Dendritic cell treated with granulocyte-macrophage colony-stimulating factor and Interleukin-4, amounts not matched to agents 40 ng/mL and 50 ng/mL, for 4 days (primary cell): Measurements from ENCODE around the gene TFF3.
A peak's percentile ranks its signal among the peaks of the same experiment; 100 is the strongest.

Source experiments
- H3K27ac Mint-ChIP-seq: one replicate; pipeline ENCODE4 v1.8.0; 2022; ENCODE audit warnings: mild to moderate bottlenecking, mixed read lengths
- H3K27me3 Mint-ChIP-seq: one replicate; pipeline ENCODE4 v1.8.0; 2022; ENCODE audit warnings: mild to moderate bottlenecking, mixed read lengths
- H3K36me3 Mint-ChIP-seq: one replicate; pipeline ENCODE4 v1.8.0; 2022; ENCODE audit warnings: low read depth, mixed read lengths
- H3K4me1 Mint-ChIP-seq: one replicate; pipeline ENCODE4 v1.8.0; 2022; ENCODE audit warnings: low read depth, mixed read lengths
- H3K4me3 Mint-ChIP-seq: one replicate; pipeline ENCODE4 v1.8.0; 2022; ENCODE audit warnings: mild to moderate bottlenecking, moderate library complexity, mixed read lengths
- H3K9me3 Mint-ChIP-seq: one replicate; pipeline ENCODE4 v1.8.0; 2022; ENCODE audit warnings: mixed read lengths
- intact Hi-C: fragments of 100-400 bp; cut with micrococcal nuclease; formaldehyde crosslinking; loops from one replicate; pipeline ENCODE4 v1.15.0; 2022

TFF3 gene

GRCh38 chr21:42309753-42310213 lies 5.4 kb downstream of the TFF3 start:
- peak overlapping the region; percentile 82 for H3K27ac Mint-ChIP-seq
- H3K4me3 Mint-ChIP-seq: no peak overlapping the region
- H3K36me3 Mint-ChIP-seq: no peaks in the 10 kb centered on the region
- intact Hi-C loops: no loop called here
- H3K27me3 Mint-ChIP-seq: peaks cover 21% of the 10 kb centered on the region
- no peaks in the 10 kb centered on the region for H3K9me3 Mint-ChIP-seq
- H3K4me1 Mint-ChIP-seq: peaks cover 54% of the 10 kb centered on the region

- H3K27me3 Mint-ChIP-seq: peaks cover 27% of the 10 kb centered on the region
- no peaks in the 10 kb centered on the region for H3K9me3 Mint-ChIP-seq
- intact Hi-C loops: no loop called here
- H3K4me1 Mint-ChIP-seq: peaks cover 60% of the 10 kb centered on the region
- no peaks in the 10 kb centered on the region for H3K36me3 Mint-ChIP-seq
- H3K27ac Mint-ChIP-seq: peak overlapping the region; percentile 82
- H3K4me3 Mint-ChIP-seq: peak overlapping the region; percentile 26
Observed at GRCh38 chr21:42308914-42309752, 6.1 kb downstream of the TFF3 start.

DNA sequence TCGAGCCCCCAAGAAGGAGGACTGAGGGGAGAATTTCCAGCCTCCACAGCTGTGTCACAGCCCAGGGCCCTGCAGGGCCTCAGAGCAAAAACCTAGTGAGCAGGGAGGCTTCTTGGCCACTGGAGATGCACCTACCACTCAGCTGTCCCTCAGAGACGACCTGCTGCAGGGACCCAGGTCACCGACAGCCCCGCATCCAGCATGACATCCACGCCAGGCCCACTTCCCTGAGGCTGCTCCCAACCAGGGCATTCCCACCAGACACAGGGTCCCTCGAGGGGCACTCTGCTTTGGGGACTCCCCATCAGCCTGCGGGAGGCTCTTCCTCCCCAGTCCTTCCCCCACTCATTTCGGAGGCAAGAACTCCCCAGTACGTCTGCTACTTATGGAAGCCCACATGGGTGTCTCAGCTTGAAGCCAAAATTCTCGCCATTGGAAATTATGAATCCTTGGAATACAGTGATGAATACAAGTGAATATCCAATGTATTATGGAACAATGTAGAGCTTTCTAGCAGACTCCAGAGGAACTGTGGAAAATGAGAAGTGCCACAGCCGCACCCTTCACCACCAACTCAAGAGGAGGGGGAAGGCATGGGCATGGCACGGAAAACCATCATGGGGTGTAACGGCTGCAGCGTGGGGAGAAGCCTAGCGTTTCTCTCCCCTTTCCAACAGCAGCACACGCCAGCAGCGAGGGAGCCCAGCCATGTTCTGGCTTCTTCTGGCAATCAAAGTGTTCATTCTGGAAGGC lies 6.9 kb downstream of the TFF3 start:
- H3K36me3 Mint-ChIP-seq: no peaks in the 10 kb centered on the region
- H3K4me3 Mint-ChIP-seq: peak overlapping the region; percentile 37
- no peaks in the 10 kb centered on the region for H3K9me3 Mint-ChIP-seq
- intact Hi-C loops: no loop called here
- peaks cover 63% of the 10 kb centered on the region for H3K4me1 Mint-ChIP-seq
- H3K27ac Mint-ChIP-seq: peak overlapping the region; percentile 82
- H3K27me3 Mint-ChIP-seq: peaks cover 28% of the 10 kb centered on the region

DNA sequence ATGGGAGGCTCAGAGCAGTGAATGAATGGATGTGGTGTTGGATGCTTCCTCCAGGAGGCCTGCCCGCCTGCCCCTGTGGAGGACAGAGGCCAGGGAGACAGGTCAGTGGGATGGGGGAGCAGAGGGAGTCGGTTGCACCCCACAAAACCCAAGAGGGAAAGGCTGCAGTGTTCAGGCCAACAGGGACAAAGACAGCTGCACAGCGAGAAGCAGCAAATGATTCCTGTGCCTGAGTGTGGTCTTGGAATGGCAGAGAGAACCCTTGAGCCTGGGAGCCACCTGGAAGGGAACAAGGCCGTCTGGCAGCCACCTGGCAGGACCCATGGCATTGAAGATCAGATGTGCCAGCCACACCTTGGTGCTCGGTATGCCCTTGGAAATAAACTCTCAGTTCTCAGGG lies 8.1 kb downstream of the TFF3 start:
- H3K27me3 Mint-ChIP-seq: peaks cover 26% of the 10 kb centered on the region
- no peak overlapping the region for H3K4me3 Mint-ChIP-seq
- H3K4me1 Mint-ChIP-seq: peaks cover 72% of the 10 kb centered on the region
- intact Hi-C loops: no loop called here
- H3K9me3 Mint-ChIP-seq: no peaks in the 10 kb centered on the region
- peak overlapping the region; percentile 28 for H3K27ac Mint-ChIP-seq
- no peaks in the 10 kb centered on the region for H3K36me3 Mint-ChIP-seq

DNA sequence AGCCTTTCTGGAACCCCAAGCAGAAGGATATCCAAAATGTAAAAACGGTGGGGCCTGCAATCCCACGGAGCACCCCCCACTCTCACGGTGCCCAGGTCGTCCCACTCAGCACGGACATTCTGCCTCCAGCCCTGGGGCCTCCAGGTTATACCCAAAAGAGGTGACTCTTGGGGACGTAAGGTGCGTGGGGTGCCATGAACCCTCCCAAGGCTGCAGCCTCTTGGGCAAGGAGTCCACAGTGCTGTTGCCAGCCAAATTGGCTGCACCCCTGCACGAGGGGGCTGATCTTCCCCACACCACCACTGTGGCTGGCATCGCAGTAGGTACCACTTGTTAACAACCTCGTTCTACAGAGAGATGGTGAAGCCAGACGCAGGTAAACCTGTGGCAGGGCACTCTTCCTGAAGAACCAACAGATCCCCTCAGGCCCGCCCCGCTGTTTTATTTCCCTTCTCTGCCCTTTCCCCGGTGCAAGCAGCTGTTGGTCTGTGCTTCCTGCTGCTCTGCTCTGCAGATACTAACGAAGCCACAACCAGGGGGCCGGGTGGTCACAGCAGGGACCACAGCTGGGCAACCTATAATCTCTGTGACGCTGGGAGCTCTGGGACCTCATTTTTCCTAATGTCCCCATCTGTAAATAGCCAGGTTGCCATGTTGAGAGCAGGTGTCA lies 8.7 kb downstream of the TFF3 start:
- H3K4me1 Mint-ChIP-seq: peaks cover 78% of the 10 kb centered on the region
- H3K27me3 Mint-ChIP-seq: peaks cover 26% of the 10 kb centered on the region
- H3K36me3 Mint-ChIP-seq: no peaks in the 10 kb centered on the region
- H3K27ac Mint-ChIP-seq: peak overlapping the region; percentile 28
- no peak overlapping the region for H3K4me3 Mint-ChIP-seq
- H3K9me3 Mint-ChIP-seq: no peaks in the 10 kb centered on the region
- intact Hi-C loops: no loop called here

- Mint-ChIP-seq H3K27ac (peak overlapping the region; percentile 3), H3K36me3 (no peaks in the 10 kb centered on the region), H3K9me3 (no peaks in the 10 kb centered on the region), H3K4me3 (no peak overlapping the region), H3K27me3 (peaks cover 26% of the 10 kb centered on the region), H3K4me1 (peaks cover 85% of the 10 kb centered on the region)
- intact Hi-C loops: no loop called here
Observed at GRCh38 chr21:42305707-42306147, 9.5 kb downstream of the TFF3 start.

- H3K36me3 Mint-ChIP-seq: no peaks in the 10 kb centered on the region
- intact Hi-C loops: no loop called here
- no peak overlapping the region for H3K4me3 Mint-ChIP-seq
- H3K9me3 Mint-ChIP-seq: no peaks in the 10 kb centered on the region
- peaks cover 84% of the 10 kb centered on the region for H3K4me1 Mint-ChIP-seq
- peaks cover 20% of the 10 kb centered on the region for H3K27me3 Mint-ChIP-seq
- no peak overlapping the region for H3K27ac Mint-ChIP-seq
Observed at GRCh38 chr21:42304556-42305454, 10.4 kb downstream of the TFF3 start.

- H3K9me3 Mint-ChIP-seq: no peaks in the 10 kb centered on the region
- peaks cover 3% of the 10 kb centered on the region for H3K36me3 Mint-ChIP-seq
- H3K27ac Mint-ChIP-seq: no peak overlapping the region
- peaks cover 84% of the 10 kb centered on the region for H3K4me1 Mint-ChIP-seq
- peaks cover 20% of the 10 kb centered on the region for H3K27me3 Mint-ChIP-seq
- intact Hi-C loops: no loop called here
- H3K4me3 Mint-ChIP-seq: no peak overlapping the region
Observed at GRCh38 chr21:42303443-42303842, 11.8 kb downstream of the TFF3 start.

- Mint-ChIP-seq H3K36me3 (peaks cover 9% of the 10 kb centered on the region), H3K27ac (no peak overlapping the region), H3K27me3 (peaks cover 20% of the 10 kb centered on the region), H3K4me1 (peaks cover 81% of the 10 kb centered on the region), H3K9me3 (no peaks in the 10 kb centered on the region), H3K4me3 (no peak overlapping the region)
- intact Hi-C loops: no loop called here
Observed at GRCh38 chr21:42302794-42303193, 12.4 kb downstream of the TFF3 start.

DNA sequence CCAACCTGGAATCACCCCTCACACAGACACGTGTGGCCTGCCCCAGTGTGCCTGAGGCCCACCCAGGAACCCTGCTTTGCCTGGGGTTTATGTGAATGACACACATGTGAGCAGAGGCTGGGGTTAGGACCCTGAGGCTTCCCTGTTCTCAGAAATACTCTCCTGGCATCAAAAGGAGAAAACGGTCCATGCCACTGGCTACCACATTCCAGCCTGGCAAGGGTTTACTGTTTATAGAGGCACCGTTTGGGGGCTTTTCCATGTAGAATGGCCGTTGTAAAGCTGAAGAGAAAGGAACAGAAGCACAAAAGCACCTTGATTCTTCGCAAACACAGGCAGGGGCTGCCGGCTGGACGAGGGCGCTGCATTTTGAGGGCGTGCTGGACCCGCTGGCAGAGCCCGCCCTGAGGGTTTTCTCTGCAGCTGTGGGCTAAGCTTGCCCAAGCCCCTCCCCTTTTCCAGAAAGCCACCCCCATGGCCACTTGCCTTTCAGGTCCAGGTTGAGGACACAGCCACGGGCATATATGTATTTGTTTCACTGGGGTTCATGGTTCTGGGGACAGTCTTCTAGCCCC lies 13.0 kb downstream of the TFF3 start:
- peaks cover 20% of the 10 kb centered on the region for H3K27me3 Mint-ChIP-seq
- H3K4me1 Mint-ChIP-seq: peaks cover 80% of the 10 kb centered on the region
- H3K36me3 Mint-ChIP-seq: peaks cover 16% of the 10 kb centered on the region
- H3K27ac Mint-ChIP-seq: peak overlapping the region; percentile 67
- intact Hi-C loops: no loop called here
- no peaks in the 10 kb centered on the region for H3K9me3 Mint-ChIP-seq
- no peak overlapping the region for H3K4me3 Mint-ChIP-seq

DNA sequence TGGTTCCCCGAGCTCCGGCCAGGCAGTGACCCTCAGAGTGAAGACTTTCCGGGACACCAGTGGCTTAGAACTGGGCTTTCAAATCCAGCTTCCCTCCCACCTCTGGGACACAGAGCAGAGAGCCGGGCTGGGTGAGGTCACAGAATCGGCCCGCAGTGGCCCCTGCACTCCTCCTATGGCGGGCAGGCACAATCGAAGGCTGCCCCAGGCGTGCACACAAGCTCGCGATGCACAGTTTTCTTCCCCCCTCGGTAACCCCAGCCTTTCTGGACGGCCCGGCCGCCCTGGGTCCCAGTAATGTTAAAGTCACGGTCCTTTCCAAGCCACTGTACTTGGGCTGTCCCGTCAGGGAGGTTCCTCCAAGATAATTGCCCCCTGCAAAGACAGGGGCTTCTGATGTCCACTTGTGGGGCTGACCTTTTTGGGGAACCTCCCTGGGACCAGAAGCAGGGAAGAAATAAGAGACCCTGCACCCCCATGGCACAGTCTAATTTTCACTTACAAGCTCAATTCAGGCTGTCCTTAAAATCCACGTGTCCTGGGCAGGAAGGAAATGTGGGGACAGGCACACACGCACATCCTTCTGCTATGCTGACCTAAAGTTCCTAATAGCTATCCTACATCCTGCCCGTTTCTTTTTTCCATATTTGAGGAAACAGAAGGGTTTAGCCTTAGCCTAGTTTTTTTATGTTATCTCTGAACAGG lies 13.7 kb downstream of the TFF3 start:
- Mint-ChIP-seq H3K9me3 (no peaks in the 10 kb centered on the region), H3K4me1 (peaks cover 80% of the 10 kb centered on the region), H3K27ac (peak overlapping the region; percentile 67), H3K27me3 (peaks cover 17% of the 10 kb centered on the region), H3K36me3 (peaks cover 21% of the 10 kb centered on the region), H3K4me3 (no peak overlapping the region)
- intact Hi-C loops: no loop called here

DNA sequence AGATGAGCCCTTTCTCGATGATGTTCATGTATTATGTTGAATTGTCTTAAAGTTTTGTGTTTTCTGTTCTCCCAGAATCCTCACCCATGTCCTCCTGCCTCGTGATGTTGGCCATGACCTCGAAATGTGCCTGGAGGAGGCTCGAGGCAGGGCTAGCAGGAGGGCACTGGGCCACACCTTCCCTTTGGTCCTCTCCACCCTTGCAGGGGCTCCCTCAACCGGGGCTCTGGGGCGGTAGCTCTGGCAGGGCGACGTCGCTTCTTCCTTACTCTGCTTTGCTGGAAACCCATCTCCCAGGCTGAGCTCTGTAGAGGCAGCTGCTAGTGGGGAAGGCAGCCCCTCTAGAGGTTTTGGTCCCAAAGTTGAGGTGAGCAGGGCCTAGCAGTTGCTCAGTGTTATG lies 14.3 kb downstream of the TFF3 start:
- Mint-ChIP-seq H3K4me3 (no peak overlapping the region), H3K4me1 (peaks cover 82% of the 10 kb centered on the region), H3K9me3 (no peaks in the 10 kb centered on the region), H3K36me3 (peaks cover 21% of the 10 kb centered on the region), H3K27ac (peak overlapping the region; percentile 67), H3K27me3 (peaks cover 15% of the 10 kb centered on the region)
- intact Hi-C loops: no loop called here
